Endothelial cell of umbilical vein (primary cell): ENCODE data around the gene GDA. TPM values are rescaled to one million over a fixed set of nuclear protein-coding genes. Genes with fewer than 3 reads are reported as not detected.
A peak's percentile ranks its signal among the peaks of the same experiment; 100 is the strongest.

Source experiments
- Bru-seq: library from RNA; stranded (reverse); fragments of 400-500 nt; gene quantifications from one replicate; lab custom pipeline; 2021; lab: Mats Ljungman, UMichigan
- BruChase-seq, 2 experiments: library from RNA; stranded (reverse); fragments of 400-500 nt; gene quantifications; one replicate each; lab custom pipeline; 2021; lab: Mats Ljungman, UMichigan
- BruUV-seq: library from RNA; stranded (reverse); fragments of 400-500 nt; replicated peaks from 2 replicates; lab custom pipeline; 2021; lab: Mats Ljungman, UMichigan
- CTCF ChIA-PET: fragments of 300-600, 350-600 bp; sonication (Branson Sonifier 250); formaldehyde crosslinking; loops from one replicate; lab custom pipeline; 2021; ENCODE audit warnings: antibody characterized with exemption, inconsistent platforms; lab: Charles Lee
- POLR2A ChIA-PET: fragments of 300-600, 350-600 bp; sonication (Branson Sonifier 250); formaldehyde crosslinking; loops from one replicate; lab custom pipeline; 2021; ENCODE audit warnings: antibody characterized with exemption, inconsistent platforms; lab: Charles Lee
- DNase-seq: peaks from one replicate; pipeline ENCODE4 v3.0.0-alpha.2; 2011; ENCODE audit warnings: low read depth, low spot score
- FAIRE-seq: peaks from 2 replicates; lab custom pipeline; 2011; peaks lifted over from hg19 to GRCh38; lab: Jason Lieb, UNC
- H2AFZ ChIP-seq: 2 replicates; pipeline ENCODE4 v1.6.0; 2012; ENCODE audit warnings: low read depth, low read length, control low read depth, inconsistent platforms
- H3K27ac ChIP-seq: 2 replicates; pipeline ENCODE4 v1.5.1; 2011; ENCODE audit warnings: low read depth, mild to moderate bottlenecking, control low read depth, low read length, moderate library complexity; ENCODE audit not compliant: insufficient read depth
- H3K27me3 ChIP-seq, 2 experiments: 2 replicates each; pipeline versions ENCODE4 v1.6.0 to v1.6.1; 2011; ENCODE audit warnings: low read length in 2 of 2, mixed read lengths in 1 of 2; ENCODE audit not compliant: control insufficient read depth in 2 of 2, insufficient read depth in 2 of 2
- H3K36me3 ChIP-seq, 2 experiments: 2 replicates in 1 of 2; 3 replicates in 1 of 2; pipeline ENCODE4 v1.5.1; 2011; ENCODE audit warnings: low read length in 2 of 2, mild to moderate bottlenecking in 1 of 2, moderate library complexity in 1 of 2; ENCODE audit not compliant: control insufficient read depth in 2 of 2, insufficient read depth in 2 of 2; ENCODE audit errors: extremely low read depth in 1 of 2
- H3K4me1 ChIP-seq: 3 replicates; pipeline ENCODE4 v1.5.1; 2011; ENCODE audit warnings: mild to moderate bottlenecking, low read length; ENCODE audit not compliant: control insufficient read depth, insufficient read depth; ENCODE audit errors: extremely low read depth
- H3K4me2 ChIP-seq: 2 replicates; pipeline ENCODE4 v1.6.1; 2011; ENCODE audit warnings: low read length, control low read depth, mixed read lengths; ENCODE audit not compliant: insufficient read depth
- H3K4me3 ChIP-seq, 3 experiments: fragments of 200-600 bp in 1 of 3; sonication (generic), shearing (Covaris generic) in 1 of 3; replicated peaks in 1 of 3; 2 replicates each; pipeline ENCODE4 v1.5.1; 2011 to 2016; ENCODE audit warnings: control low read depth in 3 of 3, low read length in 3 of 3, mild to moderate bottlenecking in 2 of 3, inconsistent platforms in 1 of 3, low read depth in 1 of 3, moderate library complexity in 1 of 3; ENCODE audit not compliant: insufficient read depth in 1 of 3
- H3K79me2 ChIP-seq: 2 replicates; pipeline ENCODE4 v1.6.0; 2012; ENCODE audit warnings: low read length, inconsistent platforms; ENCODE audit not compliant: control insufficient read depth, insufficient read depth
- H3K9ac ChIP-seq: replicated peaks from 2 replicates; pipeline ENCODE3; 2011; ENCODE audit warnings: low read length, control low read depth; ENCODE audit not compliant: insufficient read depth; ENCODE audit errors: extremely low read depth
- H3K9me1 ChIP-seq: replicated peaks from 3 replicates; pipeline ENCODE4 v1.6.0; 2011; ENCODE audit warnings: mild to moderate bottlenecking, low read length; ENCODE audit not compliant: control insufficient read depth, insufficient read depth; ENCODE audit errors: extremely low read depth
- H3K9me3 ChIP-seq: replicated peaks from 2 replicates; pipeline ENCODE4 v1.5.1; 2012; ENCODE audit warnings: low read length, inconsistent platforms; ENCODE audit not compliant: control insufficient read depth, insufficient read depth
- H4K20me1 ChIP-seq: replicated peaks from 2 replicates; pipeline ENCODE3; 2011; ENCODE audit warnings: mild to moderate bottlenecking, low read length; ENCODE audit not compliant: control insufficient read depth, insufficient read depth; ENCODE audit errors: extremely low read depth
- CTCF ChIP-seq, 2 donors: IDR thresholded peaks; 1 replicate in 1 of 2; 2 replicates in 1 of 2; pipeline ENCODE4 v1.5.1; 2011; ENCODE audit warnings: low read length in 2 of 2, mild to moderate bottlenecking in 2 of 2, moderate library complexity in 2 of 2, control low read depth in 1 of 2, inconsistent platforms in 1 of 2, low read depth in 1 of 2; ENCODE audit not compliant: insufficient read depth in 1 of 2; ENCODE audit errors: extremely low read depth in 1 of 2
- EZH2 ChIP-seq: IDR thresholded peaks from 2 replicates; pipeline ENCODE4 v1.6.1; 2012; ENCODE audit warnings: borderline replicate concordance, low read depth, mild to moderate bottlenecking, moderate library complexity, low read length, inconsistent platforms; ENCODE audit not compliant: severe bottlenecking
- FOS ChIP-seq: IDR thresholded peaks from 2 replicates; pipeline ENCODE4 v1.6.1; 2011; ENCODE audit warnings: mild to moderate bottlenecking, low read length, moderate library complexity, borderline replicate concordance; ENCODE audit not compliant: insufficient read depth
- GATA2 ChIP-seq: IDR thresholded peaks from 2 replicates; pipeline ENCODE4 v1.7.0; 2011; ENCODE audit warnings: low read depth, mild to moderate bottlenecking, moderate library complexity, mixed read lengths, low read length; ENCODE audit not compliant: insufficient read length, insufficient read depth
- JUN ChIP-seq: IDR thresholded peaks from 2 replicates; pipeline ENCODE4 v1.6.1; 2011; ENCODE audit warnings: borderline replicate concordance, low read depth; ENCODE audit not compliant: insufficient read length, insufficient read depth
- MYC ChIP-seq: IDR thresholded peaks from one replicate; pipeline ENCODE4 v1.6.1; 2011; ENCODE audit warnings: mild to moderate bottlenecking, low read depth, low read length
- POLR2A ChIP-seq: IDR thresholded peaks from 2 replicates; pipeline ENCODE4 v1.6.1; 2012; ENCODE audit warnings: low read depth, mild to moderate bottlenecking, control low read depth, low read length
- POLR2AphosphoS5 ChIP-seq: IDR thresholded peaks from 2 replicates; pipeline ENCODE4 v1.6.1; 2012; ENCODE audit warnings: low read depth, mild to moderate bottlenecking, control low read depth, low read length, moderate library complexity; ENCODE audit not compliant: insufficient read depth
- dilution Hi-C: fragments of 300-500 bp; cut with MboI; formaldehyde crosslinking; loops from one replicate; pipeline ENCODE4 v1.15.0; 2019; ENCODE audit warnings: low sequenced_read_pairs; ENCODE audit not compliant: extremely low pct_ligation_motif_present
- intact Hi-C: fragments of 100-400 bp; cut with micrococcal nuclease; formaldehyde crosslinking; loops from one replicate; pipeline ENCODE4 v1.10.0; 2022
- long read RNA-seq: library from polyadenylated mRNA; stranded (forward); transcript quantifications from one replicate; pipeline ENCODE4 v2.0.0, GENCODE V29; 2021
- polyA minus RNA-seq, 3 experiments: library from RNA; depleted of rRNA, polyadenylated mRNA; stranded (reverse); fragments of >200 nt; gene quantifications; 1 replicate in 1 of 3; 2 replicates in 2 of 3; pipeline ENCODE4 v1.2.3, GENCODE V29; 2011
- polyA plus RNA-seq, 4 experiments: library from polyadenylated mRNA; depleted of rRNA in 3 of 4; stranded (reverse) in 3 of 4; unstranded in 1 of 4; fragments of >200 nt; gene quantifications; 2 replicates each; pipeline versions ENCODE4 v1.2.1 to v1.2.3, GENCODE V29; 2011 to 2012; ENCODE audit warnings: missing spikeins in 1 of 4
- total RNA-seq: library from RNA; stranded (reverse); gene quantifications from 2 replicates; pipeline ENCODE4 v1.2.3, GENCODE V29; 2021
- TF ChIP-seq, protein P1 (sequence below): IDR thresholded peaks from 2 replicates; pipeline ENCODE4 v1.6.1; 2011; ENCODE audit not compliant: insufficient read depth, insufficient read length

Gene GDA
- total RNA-seq (not detected in 2 replicates), polyA plus RNA-seq (not detected in 2 replicates), polyA minus RNA-seq (0.21 TPM in 1 of 2 replicates, not detected in the other), Bru-seq, nascent RNA (percentile 7 among the genes with signal in this experiment), BruChase-seq, experiment 1, labeled RNA remaining after a 6-hour chase (percentile 13 among the genes with signal in this experiment), BruChase-seq, experiment 2, labeled RNA remaining after a 2-hour chase (percentile 12 among the genes with signal in this experiment)
- not detected in 2 replicates for polyA plus RNA-seq (2011; cell fraction: cytosol; rRNA removed)
- not detected in 2 replicates for polyA plus RNA-seq (2011; cell fraction: nucleus; rRNA removed)
- not detected in 2 replicates for polyA plus RNA-seq (2012)
- polyA minus RNA-seq (2011; cell fraction: cytosol; rRNA and poly(A)+ RNA removed) = 90.8 TPM
- 0.14 and 0.53 TPM in 2 replicates for polyA minus RNA-seq (2011; cell fraction: nucleus; rRNA and poly(A)+ RNA removed)
- long read RNA-seq = 0 reads

- Histone ChIP-seq H3K36me3 (no peaks in the 10 kb centered on the region), H3K27ac (no peak within 1 kb of the TSS), H3K9me3 (no peaks in the 10 kb centered on the region), H3K79me2 (no peaks in the 10 kb centered on the region), H3K4me3 (no peak within 1 kb of the TSS), H3K9me1 (no peaks in the 10 kb centered on the region), H3K4me2 (no peak within 1 kb of the TSS), H3K27me3 (peaks cover 8 to 11% of the 10 kb centered on the region in 2 experiments), H3K4me1 (no peaks in the 10 kb centered on the region), H2AFZ (no peak within 1 kb of the TSS), H4K20me1 (no peaks in the 10 kb centered on the region), H3K9ac (no peak within 1 kb of the TSS)
- no peak for DNase-seq
- dilution Hi-C loops = no loop called here
- intact Hi-C loops = no loop called here
- POLR2A ChIA-PET = no interaction called here
- TF ChIP-seq POLR2AphosphoS5 (no peak), JUN (no peak), CTCF (IDR thresholded peaks at IDR 0.05; ENCODE audit: extremely low read depth in 1 of 2, insufficient read depth in 1 of 2, low read depth in 1 of 2, low read length in 2 of 2) (no peak), MYC (no peak), POLR2A (no peak), EZH2 (no peak), GATA2 (no peak), FOS (no peak)
- TF ChIP-seq, protein P1, sequence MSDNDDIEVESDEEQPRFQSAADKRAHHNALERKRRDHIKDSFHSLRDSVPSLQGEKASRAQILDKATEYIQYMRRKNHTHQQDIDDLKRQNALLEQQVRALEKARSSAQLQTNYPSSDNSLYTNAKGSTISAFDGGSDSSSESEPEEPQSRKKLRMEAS = no peak
- FAIRE-seq = no peak
- no TSS peak for BruUV-seq
- CTCF ChIA-PET = no interaction called here
These were observed at the start of gene GDA for GRCh38 chr9:72149231-72149975. Gene GDA, plus strand, starts transcription at chr9:72149440. Its CDS starts 120 bp downstream, at chr9:72149560.
